SKM-1 (cell line): ENCODE data around the gene DIDO1.
A peak's percentile ranks its signal among the peaks of the same experiment; 100 is the strongest.
"Not testable (repeated sequence)": the region's sequence is repeated elsewhere in the genome, so short reads cannot be mapped to it uniquely, and the experiment has no call there.

Source experiments
- DNase-seq: peaks from one replicate; lab custom pipeline; 2025; ENCODE audit not compliant: unreplicated experiment; lab: John Stamatoyannopoulos, UW

The DIDO1 gene

GRCh38 chr20:62858058-62858830 lies 68.1 kb downstream of the DIDO1 start:
- no peak for DNase-seq

DNA sequence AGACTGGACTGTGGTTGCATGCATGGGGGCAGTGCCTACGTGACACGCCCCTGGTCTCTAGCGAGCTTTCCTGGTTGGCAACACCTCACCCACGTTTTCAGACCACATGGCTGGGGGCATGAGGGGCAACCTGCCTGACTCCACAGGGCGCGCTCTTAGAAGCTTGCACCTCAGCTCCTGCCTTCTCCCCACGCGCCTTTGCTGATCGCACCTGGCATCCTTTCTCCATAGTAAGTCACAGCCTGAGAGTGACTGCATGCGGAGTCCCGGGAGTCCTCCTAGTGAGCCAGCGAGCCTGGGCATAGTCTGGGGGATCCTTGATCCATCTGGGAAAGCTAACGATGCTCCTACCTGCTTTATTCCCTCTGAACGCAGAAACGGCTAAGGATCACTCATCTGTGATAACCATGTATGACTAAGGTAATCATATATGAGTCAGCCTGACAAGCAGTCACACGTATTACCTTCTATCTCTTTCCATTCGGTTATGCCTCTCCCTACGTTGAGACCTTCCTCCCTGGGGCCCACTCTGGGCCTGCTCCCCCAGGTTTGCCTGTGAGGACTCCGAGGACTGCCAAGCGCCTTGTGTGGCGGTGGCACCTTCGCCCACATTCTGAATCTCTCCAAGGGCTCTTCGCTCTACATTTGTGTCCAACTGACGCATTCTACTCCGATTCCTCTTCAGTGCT lies 69.2 kb downstream of the DIDO1 start:
- no peak for DNase-seq

GRCh38 chr20:62855120-62855519 lies 71.2 kb downstream of the DIDO1 start:
- no peak for DNase-seq

GRCh38 chr20:62854121-62854520 lies 72.2 kb downstream of the DIDO1 start:
- DNase-seq = no peak

DNA sequence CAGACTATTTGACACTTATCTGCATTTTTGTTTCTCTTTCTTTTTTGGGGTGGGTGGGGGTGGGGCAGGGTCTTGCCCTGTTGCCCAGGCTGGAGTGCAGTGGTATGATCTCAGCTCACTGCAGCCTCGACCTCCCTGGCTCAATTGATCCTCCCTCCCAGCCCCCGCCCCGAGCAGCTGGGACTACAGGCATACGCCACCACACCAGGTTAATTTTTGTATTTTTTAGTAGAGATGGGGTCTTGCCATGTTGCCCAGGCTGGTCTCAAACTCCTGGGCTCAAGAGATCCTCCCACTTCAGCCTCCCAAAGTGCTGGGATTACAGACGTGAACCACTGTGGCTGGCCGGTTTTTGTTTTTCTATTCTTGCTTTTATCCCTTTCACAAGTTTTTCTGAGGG lies 73.0 kb downstream of the DIDO1 start:
- not testable (repeated sequence) for DNase-seq

DNA sequence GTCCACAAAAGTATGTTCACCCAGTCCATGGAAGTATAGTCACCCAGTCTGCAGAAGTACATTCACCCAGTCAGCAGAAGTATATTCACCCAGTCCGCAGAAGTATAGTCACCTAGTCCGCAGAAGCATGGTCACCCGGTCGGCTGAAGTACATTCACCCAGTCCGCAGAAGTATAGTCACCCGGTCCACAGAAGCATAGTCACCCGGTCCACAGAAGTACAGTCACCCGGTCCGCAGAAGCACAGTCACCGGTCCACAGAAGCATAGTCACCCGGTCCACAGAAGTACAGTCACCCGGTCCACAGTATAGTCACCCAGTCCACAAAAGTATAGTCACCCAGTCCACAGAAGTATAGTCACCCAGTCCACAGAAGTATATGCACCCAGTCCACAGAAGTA lies 73.5 kb downstream of the DIDO1 start:
- DNase-seq = no peak

DNA sequence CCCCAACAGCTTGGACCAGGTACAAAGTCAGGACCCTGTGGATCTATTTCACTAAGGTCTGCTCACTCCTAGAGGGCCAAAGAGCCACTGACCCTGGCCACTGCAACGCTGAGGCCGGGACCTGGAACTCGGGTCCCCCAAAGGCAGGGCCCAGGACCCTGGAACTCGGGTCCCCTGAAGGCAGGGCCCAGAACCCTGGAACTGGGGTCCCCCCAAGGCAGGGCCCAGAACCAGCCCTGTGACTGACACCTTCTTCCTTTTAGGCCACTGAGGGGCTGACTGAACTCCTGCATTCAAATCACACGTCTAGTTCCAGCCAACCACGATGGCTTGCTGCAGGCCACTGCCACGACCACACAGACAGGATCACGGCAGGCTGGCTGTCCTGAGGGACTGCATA lies 74.1 kb downstream of the DIDO1 start:
- no peak for DNase-seq

- DNase-seq = no peak
Observed at GRCh38 chr20:62850333-62850974, 75.9 kb downstream of the DIDO1 start.

DNA sequence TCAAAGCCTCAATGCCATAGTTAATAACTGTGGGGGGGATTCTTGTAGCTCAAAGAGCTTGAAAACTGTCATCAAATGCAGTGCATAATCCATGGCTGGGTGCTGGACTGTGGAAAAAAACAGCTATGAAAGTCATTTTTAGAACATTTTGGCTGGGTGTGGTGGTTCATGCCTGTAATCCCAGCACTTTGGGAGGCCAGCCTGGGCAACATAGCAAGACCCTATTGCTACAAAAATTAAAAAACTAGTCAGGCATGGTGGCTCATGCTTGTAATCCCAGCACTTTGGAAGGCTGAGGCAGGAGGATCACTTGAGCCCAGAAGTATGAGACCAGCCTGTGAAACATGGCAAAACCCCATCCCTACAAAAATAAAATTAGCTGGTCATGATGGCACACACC lies 76.9 kb downstream of the DIDO1 start:
- no peak for DNase-seq

DNA sequence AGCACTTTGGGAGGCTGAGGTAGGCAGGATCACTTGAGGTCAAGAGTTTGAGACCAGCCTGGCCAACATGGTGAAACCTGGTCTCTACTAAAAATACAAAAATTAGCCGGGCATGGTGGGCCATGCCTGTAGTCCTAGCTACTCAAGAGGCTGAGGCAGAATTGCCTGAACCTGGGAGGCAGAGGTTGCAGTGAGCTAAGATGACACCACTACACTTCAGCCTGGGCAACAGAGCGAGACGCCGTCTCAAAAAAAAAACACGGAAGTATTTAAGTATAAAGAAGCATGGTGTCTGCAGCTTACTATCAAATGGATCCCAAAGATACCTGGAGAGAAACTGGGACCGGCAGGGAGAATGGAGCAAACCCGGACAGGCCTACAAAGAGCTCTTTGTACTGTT lies 77.4 kb downstream of the DIDO1 start:
- not testable (repeated sequence) for DNase-seq

DNA sequence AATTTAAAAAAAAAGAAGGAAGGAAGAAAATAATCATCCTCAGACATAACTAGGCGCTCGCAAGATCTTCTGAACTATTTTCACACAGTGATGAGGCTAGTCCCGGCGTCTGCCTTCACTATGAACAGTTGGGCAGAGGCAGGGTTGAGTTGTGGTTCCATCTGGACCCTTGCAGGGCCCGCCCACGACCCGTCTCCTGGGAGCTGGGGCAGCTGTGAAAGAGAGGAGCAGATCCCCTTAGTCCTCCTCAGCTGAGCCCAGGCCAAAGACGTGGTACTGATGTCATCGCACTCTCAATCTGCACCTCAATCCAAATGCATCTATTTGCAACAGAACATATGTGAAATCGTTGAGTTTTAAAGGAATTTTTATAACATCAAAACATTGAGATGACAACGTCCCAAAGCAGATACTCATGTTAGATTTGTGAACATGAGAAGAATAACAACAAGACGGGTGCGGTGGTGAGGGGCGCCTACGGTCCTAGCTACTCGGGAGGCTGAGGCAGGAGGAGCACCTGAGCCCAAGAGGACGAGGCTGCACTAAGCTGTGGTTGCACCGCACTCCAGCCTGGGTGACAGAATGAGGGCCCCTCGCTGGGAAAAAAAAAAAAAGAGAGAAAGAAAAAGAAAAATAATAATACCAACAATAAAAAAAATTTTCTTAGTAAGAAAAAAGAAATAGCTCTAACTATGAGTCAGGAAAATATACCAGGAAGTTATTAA lies 80.0 kb downstream of the DIDO1 start:
- no peak for DNase-seq

DNA sequence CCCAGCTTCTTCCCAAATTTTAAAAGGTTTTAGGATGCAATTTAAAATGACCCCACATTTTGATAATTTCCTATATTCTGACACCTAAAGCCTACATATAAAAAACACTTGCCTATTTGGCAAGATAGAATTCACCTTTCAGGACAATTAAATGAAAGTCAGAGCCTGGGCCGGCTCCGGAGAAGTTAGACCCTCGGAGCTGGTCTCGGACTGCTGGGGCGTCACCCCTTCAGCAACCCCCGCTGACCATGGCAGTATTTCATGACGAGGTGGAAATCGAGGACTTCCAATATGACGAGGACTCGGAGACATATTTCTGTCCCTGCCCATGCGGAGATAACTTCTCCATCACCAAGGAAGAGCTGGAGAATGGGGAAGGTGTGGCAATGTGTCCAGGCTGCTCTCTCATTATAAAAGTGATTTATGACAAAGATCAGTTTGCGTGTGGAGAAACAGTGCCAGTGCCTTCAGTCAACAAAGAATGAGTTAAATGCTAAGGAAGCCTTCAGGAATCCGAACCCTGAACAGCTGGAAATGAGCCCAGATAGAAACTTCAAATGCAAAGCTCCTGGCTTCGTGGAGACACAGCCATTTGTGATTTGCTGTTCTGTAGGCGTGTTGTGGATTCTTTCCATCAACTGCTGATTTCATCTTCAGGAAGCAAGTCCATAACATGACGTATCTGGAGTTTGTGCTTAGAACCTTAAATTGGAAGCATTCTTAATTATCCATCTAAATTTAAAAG lies 80.7 kb downstream of the DIDO1 start:
- DNase-seq = no peak

GRCh38 chr20:62844182-62844581 lies 82.1 kb downstream of the DIDO1 start:
- DNase-seq = no peak

- DNase-seq = no peak
Observed at GRCh38 chr20:62843656-62844055, 82.6 kb downstream of the DIDO1 start.

- no peak for DNase-seq
Observed at GRCh38 chr20:62841705-62842212, 84.5 kb downstream of the DIDO1 start.

- DNase-seq = no peak
Observed at GRCh38 chr20:62840244-62841197, 85.8 kb downstream of the DIDO1 start.

- no peak for DNase-seq
Observed at GRCh38 chr20:62839816-62840215, 86.5 kb downstream of the DIDO1 start.

DNA sequence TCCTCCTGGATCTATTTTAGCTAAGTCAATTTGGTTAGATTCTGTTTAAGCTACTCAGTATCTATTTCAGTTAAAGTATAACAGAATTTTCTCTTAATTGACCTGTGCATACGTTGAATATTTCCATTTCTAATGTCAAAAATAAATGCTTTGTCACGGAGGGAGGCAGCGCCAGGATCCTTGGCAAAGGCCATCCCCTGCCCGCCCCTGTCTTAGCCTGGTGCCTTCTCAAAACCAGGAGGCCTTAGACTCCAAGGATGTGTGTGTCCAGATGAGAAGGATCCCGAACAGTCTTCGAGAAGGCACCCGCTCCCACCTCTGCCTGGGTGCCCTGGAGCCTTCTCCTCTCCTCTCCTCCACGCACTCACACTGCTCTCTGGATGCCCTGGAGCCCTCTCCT lies 87.0 kb downstream of the DIDO1 start:
- no peak for DNase-seq

- DNase-seq = peak; percentile 59
Observed at GRCh38 chr20:62838128-62838891, 88.0 kb downstream of the DIDO1 start.
